Fibroblast of lung (primary cell): ENCODE measurements around the gene CAMK2G. TPM values are rescaled to one million over a fixed set of nuclear protein-coding genes. Genes with fewer than 3 reads are reported as not detected.

Source experiments
- DNase-seq, 2 donors: peaks; one replicate each; pipeline versions ENCODE4 v3.0.0 to v3.0.0-alpha.2; 2010; ENCODE audit warnings: low read depth in 2 of 2
- H2AFZ ChIP-seq: 2 replicates; pipeline ENCODE4 v1.5.1; 2012; ENCODE audit warnings: low read length, control low read depth, inconsistent platforms
- H3K27ac ChIP-seq: 2 replicates; pipeline ENCODE4 v1.5.1; 2011; ENCODE audit warnings: low read length, control low read depth; ENCODE audit not compliant: insufficient read depth
- H3K27me3 ChIP-seq: 2 replicates; pipeline ENCODE4 v1.5.1; 2011; ENCODE audit warnings: mild to moderate bottlenecking, low read length; ENCODE audit not compliant: control insufficient read depth, insufficient read depth
- H3K36me3 ChIP-seq: 2 replicates; pipeline ENCODE4 v1.5.1; 2011; ENCODE audit warnings: low read length; ENCODE audit not compliant: control insufficient read depth, insufficient read depth
- H3K4me1 ChIP-seq: 2 replicates; pipeline ENCODE4 v1.5.1; 2011; ENCODE audit warnings: low read length; ENCODE audit not compliant: control insufficient read depth, insufficient read depth; ENCODE audit errors: extremely low read depth
- H3K4me2 ChIP-seq: 2 replicates; pipeline ENCODE4 v1.5.1; 2011; ENCODE audit warnings: low read length, control low read depth; ENCODE audit not compliant: insufficient read depth; ENCODE audit errors: extremely low read depth
- H3K4me3 ChIP-seq, 4 experiments: fragments of 200-600 bp in 1 of 4; sonication (generic) in 1 of 4; replicated peaks in 1 of 4; 2 replicates each; pipeline ENCODE4 v1.5.1; 2011 to 2016; ENCODE audit warnings: low read length in 4 of 4, low read depth in 3 of 4, mild to moderate bottlenecking in 3 of 4, control low read depth in 2 of 4, inconsistent platforms in 1 of 4, mixed read lengths in 1 of 4; ENCODE audit not compliant: insufficient read depth in 1 of 4; ENCODE audit errors: control extremely low read depth in 1 of 4
- H3K79me2 ChIP-seq: 2 replicates; pipeline ENCODE4 v1.5.1; 2012; ENCODE audit warnings: mild to moderate bottlenecking, low read length, inconsistent platforms; ENCODE audit not compliant: control insufficient read depth, insufficient read depth
- H3K9ac ChIP-seq: 2 replicates; pipeline ENCODE4 v1.5.1; 2011; ENCODE audit warnings: mild to moderate bottlenecking, low read length, control low read depth; ENCODE audit not compliant: insufficient read depth
- H3K9me3 ChIP-seq: 2 replicates; pipeline ENCODE4 v1.5.1; 2012; ENCODE audit warnings: low read depth, low read length; ENCODE audit not compliant: control insufficient read depth, insufficient read depth
- H4K20me1 ChIP-seq: 2 replicates; pipeline ENCODE4 v1.5.1; 2011; ENCODE audit warnings: low read length; ENCODE audit not compliant: control insufficient read depth, insufficient read depth; ENCODE audit errors: extremely low read depth
- CTCF ChIP-seq, 2 donors: IDR thresholded peaks in 1 of 2; conservative IDR thresholded peaks in 1 of 2; 1 replicate in 1 of 2; 2 replicates in 1 of 2; pipeline ENCODE4 v1.5.1; 2011 to 2012; ENCODE audit warnings: low read length in 2 of 2, control low read depth in 1 of 2, inconsistent platforms in 1 of 2, low read depth in 1 of 2, mild to moderate bottlenecking in 1 of 2
- EZH2 ChIP-seq: IDR thresholded peaks from 2 replicates; pipeline ENCODE4 v1.5.1; 2012; ENCODE audit warnings: low read length, control low read depth, mild to moderate bottlenecking; ENCODE audit errors: missing control alignments
- polyA plus RNA-seq, 2 donors: library from polyadenylated mRNA; depleted of rRNA in 1 of 2; stranded (reverse) in 1 of 2; unstranded in 1 of 2; fragments of >200 nt; gene quantifications; 2 replicates each; pipeline ENCODE4 v1.2.1, GENCODE V29; 2011 to 2012; ENCODE audit warnings: missing spikeins in 1 of 2
- total RNA-seq: library from RNA; depleted of rRNA; stranded (reverse); fragments of >200 nt; gene quantifications from 2 replicates; pipeline ENCODE4 v1.2.1, GENCODE V29; 2014

The CAMK2G gene
- total and polyA plus RNA-seq, 2 donors (not counting 1 experiment from before 2014, with no cell fraction given): 25.9 to 32.2 TPM

GRCh38 chr10:73868655-73869195 is 5.6 kb downstream of the CAMK2G start:
- peaks cover 2% of the 10 kb centered on the region for H4K20me1 ChIP-seq
- peaks cover 10% of the 10 kb centered on the region for H3K79me2 ChIP-seq
- no peaks in the 10 kb centered on the region for H3K9me3 ChIP-seq
- no peak overlapping the region for H3K4me3 ChIP-seq
- H3K4me1 ChIP-seq: peaks cover 11% of the 10 kb centered on the region
- no peak overlapping the region for H3K9ac ChIP-seq
- peaks cover 5% of the 10 kb centered on the region for H3K36me3 ChIP-seq
- no peak for DNase-seq
- H3K4me2 ChIP-seq: no peak overlapping the region
- no peak overlapping the region for H2AFZ ChIP-seq
- H3K27ac ChIP-seq: no peak overlapping the region
- H3K27me3 ChIP-seq: no peaks in the 10 kb centered on the region
- TF ChIP-seq CTCF (conservative IDR thresholded peaks at IDR 0.05 in 1 of 2, IDR thresholded peaks at IDR 0.05 in 1 of 2; ENCODE audit: low read depth in 1 of 2, low read length in 2 of 2): no peak
- TF ChIP-seq EZH2: no peak

DNA sequence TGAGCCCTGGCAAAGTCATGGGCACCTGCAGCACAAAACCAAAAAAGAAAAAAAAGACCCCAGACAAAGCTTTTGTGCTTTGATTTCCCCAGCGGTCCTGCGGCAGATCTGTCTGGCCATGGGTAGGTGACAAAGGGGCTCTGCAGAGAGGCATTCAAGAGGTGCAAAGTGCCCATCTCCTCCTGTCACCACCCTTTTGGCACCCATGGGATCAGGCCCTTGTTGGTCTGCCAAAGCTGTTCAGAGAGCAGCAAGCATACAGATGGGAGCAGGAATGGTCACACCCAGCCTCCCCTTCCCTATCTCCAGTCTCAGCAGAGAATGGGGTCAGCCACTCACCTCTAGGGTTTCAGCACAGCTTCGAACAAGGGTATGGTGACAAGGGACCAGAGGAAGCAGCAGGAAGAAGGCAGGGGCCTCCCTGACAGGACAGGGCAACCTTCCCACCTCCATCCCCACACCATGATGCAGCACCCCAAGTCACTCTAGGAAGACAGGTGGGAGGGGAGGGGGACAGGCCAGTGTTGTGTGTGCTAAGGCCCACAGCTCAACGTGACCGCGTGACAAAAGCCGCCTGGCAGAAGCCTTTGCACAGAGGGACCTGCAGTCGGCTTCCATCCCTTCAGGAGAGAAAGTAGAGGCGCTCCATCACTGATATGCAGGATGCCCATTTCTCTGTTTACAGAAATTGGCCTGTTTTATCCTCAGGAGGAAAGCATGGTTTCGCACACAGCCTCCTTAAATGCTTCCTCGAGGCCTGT is 6.3 kb downstream of the CAMK2G start:
- Histone ChIP-seq H3K27ac (no peak overlapping the region), H3K79me2 (peaks cover 6% of the 10 kb centered on the region), H3K4me1 (peaks cover 11% of the 10 kb centered on the region), H3K4me2 (no peak overlapping the region), H3K9ac (no peak overlapping the region), H3K27me3 (no peaks in the 10 kb centered on the region), H2AFZ (no peak overlapping the region), H3K4me3 (no peak overlapping the region), H4K20me1 (peaks cover under 1% of the 10 kb centered on the region), H3K36me3 (peaks cover 8% of the 10 kb centered on the region), H3K9me3 (no peaks in the 10 kb centered on the region)
- no peak for DNase-seq
- TF ChIP-seq CTCF (conservative IDR thresholded peaks at IDR 0.05 in 1 of 2, IDR thresholded peaks at IDR 0.05 in 1 of 2; ENCODE audit: low read depth in 1 of 2, low read length in 2 of 2) (no peak), EZH2 (no peak)

GRCh38 chr10:73867126-73867807 is 7.1 kb downstream of the CAMK2G start:
- Histone ChIP-seq H3K9me3 (no peaks in the 10 kb centered on the region), H3K27me3 (no peaks in the 10 kb centered on the region), H3K4me1 (peaks cover 11% of the 10 kb centered on the region), H3K36me3 (peaks cover 8% of the 10 kb centered on the region), H3K27ac (no peak overlapping the region), H3K79me2 (peaks cover 4% of the 10 kb centered on the region), H3K4me2 (no peak overlapping the region), H2AFZ (no peak overlapping the region), H3K9ac (no peak overlapping the region), H4K20me1 (no peaks in the 10 kb centered on the region), H3K4me3 (no peak overlapping the region)
- DNase-seq: no peak
- TF ChIP-seq EZH2 (no peak), CTCF (conservative IDR thresholded peaks at IDR 0.05 in 1 of 2, IDR thresholded peaks at IDR 0.05 in 1 of 2; ENCODE audit: low read depth in 1 of 2, low read length in 2 of 2) (no peak)
